ENCODE measurements around the gene LRP8. TPM values are rescaled to one million over a fixed set of nuclear protein-coding genes. Genes with fewer than 3 reads are reported as not detected.

Gene LRP8
- total RNA-seq, 1 donor from 2014 or later, result 12.8 TPM

DNA sequence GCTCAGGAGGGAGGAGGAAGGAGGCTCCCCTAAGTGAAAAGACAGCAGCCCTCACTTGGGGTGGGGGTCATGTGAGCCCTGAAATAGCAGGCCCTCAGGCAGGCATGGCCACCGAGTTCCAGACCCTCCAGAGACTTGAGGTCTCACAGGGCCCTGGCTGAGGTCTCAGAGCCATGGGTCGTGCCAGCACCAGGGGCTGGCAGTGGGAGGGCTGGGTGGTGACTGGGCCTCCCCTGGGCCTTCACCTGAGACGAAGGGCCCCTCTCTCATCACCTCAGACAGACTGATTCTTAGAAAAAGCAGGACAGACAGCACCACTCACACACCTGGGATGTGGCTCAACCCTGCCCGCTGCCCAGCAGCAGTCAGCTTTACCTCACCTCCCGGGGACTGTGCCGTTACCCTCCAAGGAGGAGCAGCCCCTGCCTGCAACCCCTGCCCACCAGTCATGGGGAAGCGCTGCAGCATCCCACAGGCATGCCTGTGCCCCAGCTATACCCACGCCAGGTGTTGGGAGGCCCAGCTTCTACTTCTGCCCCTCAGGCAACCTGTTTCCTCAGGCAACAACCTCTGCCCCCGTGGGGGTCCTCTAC is 42.6 kb upstream of the LRP8 start:
- H3K9me3 ChIP-seq (ENCODE audit: insufficient read depth, low read depth, low read length), result no peaks in the 10 kb centered on the region

DNA sequence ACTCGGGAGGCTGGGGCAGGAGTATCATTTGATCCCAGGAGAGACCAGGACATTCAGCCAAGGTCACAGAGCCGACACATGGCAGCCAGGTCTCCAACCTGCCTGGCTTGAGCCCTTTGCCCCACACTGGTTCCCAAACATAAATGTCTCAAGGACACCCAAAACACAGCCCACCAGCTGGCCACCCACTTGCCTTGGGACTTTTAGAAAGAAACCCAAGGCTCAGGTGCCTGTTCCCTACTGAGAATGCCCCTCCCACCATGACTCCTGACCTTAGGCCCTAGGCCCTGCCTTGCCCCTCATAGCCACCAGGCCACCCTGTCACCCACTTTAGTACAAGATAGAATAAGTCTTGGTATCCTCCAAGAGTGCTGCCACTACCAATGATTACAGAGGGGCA is 41.9 kb upstream of the LRP8 start:
- no peak overlapping the region for H3K27ac ChIP-seq (ENCODE audit: low read depth, low read length)
- FAIRE-seq (no peak), DNase-seq (ENCODE audit: low read depth) (no peak)
- H3K9me3 Mint-ChIP-seq (ENCODE audit: unreplicated experiment), result peaks cover 2% of the 10 kb centered on the region
- no peaks in the 10 kb centered on the region for H3K79me2 ChIP-seq (ENCODE audit: insufficient read depth, low read length)
- no peaks in the 10 kb centered on the region for H3K36me3 ChIP-seq (ENCODE audit: insufficient read depth, low read length)
- H3K4me1 ChIP-seq (ENCODE audit: insufficient read depth, low read length), result no peaks in the 10 kb centered on the region
- H4K20me1 ChIP-seq (ENCODE audit: insufficient read depth, low read length), result no peaks in the 10 kb centered on the region
- no peak overlapping the region for H2AFZ ChIP-seq (ENCODE audit: low read depth, low read length)
- no peak overlapping the region for H3K27ac Mint-ChIP-seq (ENCODE audit: unreplicated experiment)
- TF ChIP-seq EZH2 (IDR thresholded peaks at IDR 0.05; ENCODE audit: insufficient read depth, low read length) (no peak), CTCF (IDR thresholded peaks at IDR 0.05; ENCODE audit: insufficient read depth, low read depth, low read length) (no peak)
- no peak overlapping the region for H3K4me2 ChIP-seq (ENCODE audit: low read length)
- H3K9ac ChIP-seq (ENCODE audit: low read length), result no peak overlapping the region
- H3K4me3 Mint-ChIP-seq (ENCODE audit: unreplicated experiment), result no peak overlapping the region
- H3K27me3 Mint-ChIP-seq (ENCODE audit: low read depth, unreplicated experiment), result peaks cover 51% of the 10 kb centered on the region
- no peaks in the 10 kb centered on the region for H3K36me3 Mint-ChIP-seq (ENCODE audit: low read depth, unreplicated experiment)
- no peaks in the 10 kb centered on the region for H3K4me1 Mint-ChIP-seq (ENCODE audit: low read depth, unreplicated experiment)
- H3K4me3 ChIP-seq (ENCODE audit: insufficient read depth, low read depth, low read length), result no peak overlapping the region
- H3K27me3 ChIP-seq (ENCODE audit: insufficient read depth, low read length), result peaks cover 2% of the 10 kb centered on the region
- no peaks in the 10 kb centered on the region for H3K9me3 ChIP-seq (ENCODE audit: insufficient read depth, low read depth, low read length)

More for the DNA sequence above, 42.6 kb upstream of the LRP8 start:
- H3K27me3 ChIP-seq (ENCODE audit: insufficient read depth, low read length), result peaks cover 2% of the 10 kb centered on the region
- no peak for DNase-seq (ENCODE audit: low read depth)
- FAIRE-seq, result no peak
- no peaks in the 10 kb centered on the region for H3K79me2 ChIP-seq (ENCODE audit: insufficient read depth, low read length)
- H3K27me3 Mint-ChIP-seq (ENCODE audit: low read depth, unreplicated experiment), result peaks cover 50% of the 10 kb centered on the region
- no peaks in the 10 kb centered on the region for H3K9me3 Mint-ChIP-seq (ENCODE audit: unreplicated experiment)
- no peak overlapping the region for H3K27ac ChIP-seq (ENCODE audit: low read depth, low read length)
- no peaks in the 10 kb centered on the region for H4K20me1 ChIP-seq (ENCODE audit: insufficient read depth, low read length)
- H3K36me3 Mint-ChIP-seq (ENCODE audit: low read depth, unreplicated experiment), result no peaks in the 10 kb centered on the region
- no peaks in the 10 kb centered on the region for H3K4me1 ChIP-seq (ENCODE audit: insufficient read depth, low read length)
- no peak overlapping the region for H3K4me3 ChIP-seq (ENCODE audit: insufficient read depth, low read depth, low read length)
- H3K4me2 ChIP-seq (ENCODE audit: low read length), result no peak overlapping the region
- H3K4me3 Mint-ChIP-seq (ENCODE audit: unreplicated experiment), result no peak overlapping the region
- no peaks in the 10 kb centered on the region for H3K36me3 ChIP-seq (ENCODE audit: insufficient read depth, low read length)
- no peak overlapping the region for H3K27ac Mint-ChIP-seq (ENCODE audit: unreplicated experiment)
- H3K4me1 Mint-ChIP-seq (ENCODE audit: low read depth, unreplicated experiment), result no peaks in the 10 kb centered on the region
- no peak overlapping the region for H2AFZ ChIP-seq (ENCODE audit: low read depth, low read length)
- H3K9ac ChIP-seq (ENCODE audit: low read length), result no peak overlapping the region
- TF ChIP-seq CTCF (IDR thresholded peaks at IDR 0.05; ENCODE audit: insufficient read depth, low read depth, low read length) (no peak), EZH2 (IDR thresholded peaks at IDR 0.05; ENCODE audit: insufficient read depth, low read length) (no peak)

- DNase-seq (ENCODE audit: low read depth), result no peak
These were observed 41.3 kb upstream of the LRP8 start for GRCh38 chr1:53369034-53369750.

More at GRCh38 chr1:53369034-53369750, 41.3 kb upstream of the LRP8 start:
- Histone ChIP-seq H3K27ac (ENCODE audit: low read depth, low read length) (no peak overlapping the region), H2AFZ (ENCODE audit: low read depth, low read length) (no peak overlapping the region), H3K4me1 (ENCODE audit: insufficient read depth, low read length) (no peaks in the 10 kb centered on the region), H3K36me3 (ENCODE audit: insufficient read depth, low read length) (no peaks in the 10 kb centered on the region), H3K9me3 (ENCODE audit: insufficient read depth, low read depth, low read length) (no peaks in the 10 kb centered on the region), H3K4me3 (ENCODE audit: insufficient read depth, low read depth, low read length) (no peak overlapping the region), H4K20me1 (ENCODE audit: insufficient read depth, low read length) (no peaks in the 10 kb centered on the region), H3K9ac (ENCODE audit: low read length) (no peak overlapping the region), H3K4me2 (ENCODE audit: low read length) (no peak overlapping the region), H3K27me3 (ENCODE audit: insufficient read depth, low read length) (peaks cover 4% of the 10 kb centered on the region), H3K79me2 (ENCODE audit: insufficient read depth, low read length) (no peaks in the 10 kb centered on the region)
- peaks cover 49% of the 10 kb centered on the region for H3K27me3 Mint-ChIP-seq (ENCODE audit: low read depth, unreplicated experiment)
- no peak overlapping the region for H3K4me3 Mint-ChIP-seq (ENCODE audit: unreplicated experiment)
- FAIRE-seq, result no peak
- H3K9me3 Mint-ChIP-seq (ENCODE audit: unreplicated experiment), result peaks cover 2% of the 10 kb centered on the region
- no peaks in the 10 kb centered on the region for H3K4me1 Mint-ChIP-seq (ENCODE audit: low read depth, unreplicated experiment)
- no peaks in the 10 kb centered on the region for H3K36me3 Mint-ChIP-seq (ENCODE audit: low read depth, unreplicated experiment)
- no peak for TF ChIP-seq CTCF (IDR thresholded peaks at IDR 0.05; ENCODE audit: insufficient read depth, low read depth, low read length)
- no peak overlapping the region for H3K27ac Mint-ChIP-seq (ENCODE audit: unreplicated experiment)

Data from astrocyte (in vitro differentiated cells and primary cell).